Measurements from ENCODE around the gene CAMK1D.
"Not testable (repeated sequence)": the region's sequence is repeated elsewhere in the genome, so short reads cannot be mapped to it uniquely, and the experiment has no call there.

The CAMK1D gene

DNA sequence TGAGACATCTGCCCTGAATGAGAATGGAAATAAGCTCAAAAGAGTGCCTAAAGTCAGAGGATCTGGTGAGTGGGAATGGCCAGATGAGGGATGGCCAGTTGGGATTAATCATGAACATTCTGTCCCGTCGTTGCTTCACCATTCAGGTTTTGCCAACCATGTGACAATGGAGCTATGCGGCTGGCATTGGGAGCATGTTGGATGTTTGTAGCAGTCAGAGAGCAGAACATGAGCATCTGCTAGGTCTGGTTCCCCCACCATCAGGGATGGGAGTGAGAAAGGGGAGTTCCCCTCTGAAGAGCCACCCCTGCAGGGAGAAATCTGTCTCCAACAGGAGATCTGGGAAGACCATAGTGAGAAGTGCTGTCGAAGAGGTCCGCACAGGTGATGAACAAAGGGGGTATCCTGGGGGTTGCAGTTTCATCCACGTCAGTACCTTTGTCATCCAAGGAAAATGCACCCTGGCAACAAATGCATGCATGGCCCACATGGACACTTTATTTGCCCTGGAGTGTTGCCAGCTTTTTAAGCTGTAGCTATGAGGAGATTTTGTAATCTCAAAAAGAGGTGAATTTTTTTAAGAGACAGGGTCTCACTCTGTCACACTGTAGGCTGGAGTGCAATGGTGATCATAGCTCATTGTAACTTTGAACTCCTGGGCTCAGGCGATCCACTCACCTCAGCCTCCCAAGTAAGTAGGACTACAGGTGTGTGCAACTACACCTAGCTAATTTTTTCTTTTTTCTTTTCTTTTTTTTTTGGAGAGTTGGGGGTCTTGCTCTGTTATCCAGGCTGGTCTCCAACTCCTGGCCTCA lies 190.2 kb downstream of the CAMK1D start:
- Histone ChIP-seq H3K27ac (ENCODE audit: low read length) (no peak overlapping the region), H3K9ac (ENCODE audit: low read length in 2 of 2) (no peak overlapping the region), H3K4me1 (ENCODE audit: control insufficient read depth, insufficient read depth, low read length) (no peaks in the 10 kb centered on the region), H3K27me3 (ENCODE audit: control insufficient read depth in 1 of 2, insufficient read depth in 2 of 2, low read length in 2 of 2) (no peaks in the 10 kb centered on the region), H3K4me3 (ENCODE audit: low read length in 2 of 2) (no peak overlapping the region), H3K9me3 (ENCODE audit: control insufficient read depth in 2 of 2, low read length in 2 of 2) (no peaks in the 10 kb centered on the region), H3K36me3 (ENCODE audit: control insufficient read depth in 2 of 2, insufficient read depth in 2 of 2, low read length in 2 of 2) (no peaks in the 10 kb centered on the region)

GRCh38 chr10:12540341-12540781 lies 191.0 kb downstream of the CAMK1D start:
- Histone ChIP-seq H3K9me3 (ENCODE audit: control insufficient read depth in 2 of 2, low read length in 2 of 2) (no peaks in the 10 kb centered on the region), H3K27ac (ENCODE audit: low read length) (no peak overlapping the region), H3K4me3 (ENCODE audit: low read length in 2 of 2) (no peak overlapping the region), H3K36me3 (ENCODE audit: control insufficient read depth in 2 of 2, insufficient read depth in 2 of 2, low read length in 2 of 2) (no peaks in the 10 kb centered on the region), H3K9ac (ENCODE audit: low read length in 2 of 2) (no peak overlapping the region), H3K27me3 (ENCODE audit: control insufficient read depth in 1 of 2, insufficient read depth in 2 of 2, low read length in 2 of 2) (no peaks in the 10 kb centered on the region), H3K4me1 (ENCODE audit: control insufficient read depth, insufficient read depth, low read length) (no peaks in the 10 kb centered on the region)

DNA sequence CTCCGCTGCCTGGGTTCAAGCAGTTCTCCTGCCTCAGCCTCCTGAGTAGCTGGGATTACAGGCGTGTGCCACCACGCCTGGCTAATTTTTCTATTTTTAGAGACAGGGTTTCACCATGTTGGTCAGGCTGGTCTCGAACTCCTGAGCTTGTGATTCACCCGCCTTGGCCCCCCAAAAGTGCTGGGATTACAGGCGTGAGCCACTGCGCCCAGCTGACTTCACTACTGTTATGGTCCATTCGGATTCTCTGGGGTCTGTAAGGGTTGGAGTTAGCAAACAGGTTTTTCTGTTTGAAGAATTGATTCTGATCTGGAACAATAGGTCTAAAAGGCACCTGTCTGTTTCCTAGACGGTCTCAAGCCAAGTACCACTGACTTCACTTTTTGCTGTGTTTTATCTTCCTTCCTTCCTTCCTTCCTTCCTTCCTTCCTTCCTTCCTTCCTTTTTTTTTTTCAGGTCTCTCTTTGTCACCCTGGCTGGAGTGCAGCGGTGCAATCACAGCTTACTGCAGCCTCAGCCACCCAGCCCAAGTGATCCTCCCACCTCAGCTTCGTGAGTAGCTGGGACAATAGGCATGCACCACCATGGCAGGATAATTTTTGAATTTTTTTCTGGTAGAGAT lies 192.2 kb downstream of the CAMK1D start:
- no peak overlapping the region for H3K4me3 ChIP-seq (ENCODE audit: low read length in 2 of 2)

GRCh38 chr10:12542133-12542670 lies 192.9 kb downstream of the CAMK1D start:
- no peak overlapping the region for H3K27ac ChIP-seq (ENCODE audit: low read length)
- H3K36me3 ChIP-seq (ENCODE audit: control insufficient read depth in 2 of 2, insufficient read depth in 2 of 2, low read length in 2 of 2), result no peaks in the 10 kb centered on the region
- no peaks in the 10 kb centered on the region for H3K9me3 ChIP-seq (ENCODE audit: control insufficient read depth in 2 of 2, low read length in 2 of 2)
- no peak overlapping the region for H3K4me3 ChIP-seq (ENCODE audit: low read length in 2 of 2)
- H3K9ac ChIP-seq (ENCODE audit: low read length in 2 of 2), result no peak overlapping the region
- no peaks in the 10 kb centered on the region for H3K4me1 ChIP-seq (ENCODE audit: control insufficient read depth, insufficient read depth, low read length)
- H3K27me3 ChIP-seq (ENCODE audit: control insufficient read depth in 1 of 2, insufficient read depth in 2 of 2, low read length in 2 of 2), result no peaks in the 10 kb centered on the region

More for the DNA sequence above, 192.2 kb downstream of the CAMK1D start:
- H3K9ac ChIP-seq (ENCODE audit: low read length in 2 of 2), result no peak overlapping the region
- H3K36me3 ChIP-seq (ENCODE audit: control insufficient read depth in 2 of 2, insufficient read depth in 2 of 2, low read length in 2 of 2), result no peaks in the 10 kb centered on the region
- no peak overlapping the region for H3K27ac ChIP-seq (ENCODE audit: low read length)
- no peaks in the 10 kb centered on the region for H3K4me1 ChIP-seq (ENCODE audit: control insufficient read depth, insufficient read depth, low read length)
- H3K9me3 ChIP-seq (ENCODE audit: control insufficient read depth in 2 of 2, low read length in 2 of 2), result no peaks in the 10 kb centered on the region
- H3K27me3 ChIP-seq (ENCODE audit: control insufficient read depth in 1 of 2, insufficient read depth in 2 of 2, low read length in 2 of 2), result no peaks in the 10 kb centered on the region

GRCh38 chr10:12543589-12543988 lies 194.2 kb downstream of the CAMK1D start:
- Histone ChIP-seq H3K27me3 (ENCODE audit: control insufficient read depth in 1 of 2, insufficient read depth in 2 of 2, low read length in 2 of 2) (no peaks in the 10 kb centered on the region), H3K9me3 (ENCODE audit: control insufficient read depth in 2 of 2, low read length in 2 of 2) (no peaks in the 10 kb centered on the region), H3K9ac (ENCODE audit: low read length in 2 of 2) (no peak overlapping the region), H3K27ac (ENCODE audit: low read length) (no peak overlapping the region), H3K4me3 (ENCODE audit: low read length in 2 of 2) (no peak overlapping the region), H3K36me3 (ENCODE audit: control insufficient read depth in 2 of 2, insufficient read depth in 2 of 2, low read length in 2 of 2) (no peaks in the 10 kb centered on the region), H3K4me1 (ENCODE audit: control insufficient read depth, insufficient read depth, low read length) (no peaks in the 10 kb centered on the region)

GRCh38 chr10:12546160-12546802 lies 196.9 kb downstream of the CAMK1D start:
- H3K36me3 ChIP-seq (ENCODE audit: control insufficient read depth in 2 of 2, insufficient read depth in 2 of 2, low read length in 2 of 2); H3K4me3 ChIP-seq (ENCODE audit: low read length in 2 of 2); H3K27me3 ChIP-seq (ENCODE audit: control insufficient read depth in 1 of 2, insufficient read depth in 2 of 2, low read length in 2 of 2); H3K9me3 ChIP-seq (ENCODE audit: control insufficient read depth in 2 of 2, low read length in 2 of 2); H3K9ac ChIP-seq (ENCODE audit: low read length in 2 of 2); H3K4me1 ChIP-seq (ENCODE audit: control insufficient read depth, insufficient read depth, low read length); H3K27ac ChIP-seq (ENCODE audit: low read length): not testable (repeated sequence)

GRCh38 chr10:12547301-12547771 lies 198.0 kb downstream of the CAMK1D start:
- H3K4me3 ChIP-seq (ENCODE audit: low read length in 2 of 2), result no peak overlapping the region
- H3K9ac ChIP-seq (ENCODE audit: low read length in 2 of 2), result no peak overlapping the region
- no peaks in the 10 kb centered on the region for H3K9me3 ChIP-seq (ENCODE audit: control insufficient read depth in 2 of 2, low read length in 2 of 2)
- H3K27ac ChIP-seq (ENCODE audit: low read length), result no peak overlapping the region
- H3K36me3 ChIP-seq (ENCODE audit: control insufficient read depth in 2 of 2, insufficient read depth in 2 of 2, low read length in 2 of 2), result no peaks in the 10 kb centered on the region
- H3K27me3 ChIP-seq (ENCODE audit: control insufficient read depth in 1 of 2, insufficient read depth in 2 of 2, low read length in 2 of 2), result no peaks in the 10 kb centered on the region
- no peaks in the 10 kb centered on the region for H3K4me1 ChIP-seq (ENCODE audit: control insufficient read depth, insufficient read depth, low read length)

- H3K9ac ChIP-seq (ENCODE audit: low read length in 2 of 2), result no peak overlapping the region
- H3K4me1 ChIP-seq (ENCODE audit: control insufficient read depth, insufficient read depth, low read length), result no peaks in the 10 kb centered on the region
- no peak overlapping the region for H3K4me3 ChIP-seq (ENCODE audit: low read length in 2 of 2)
- H3K27me3 ChIP-seq (ENCODE audit: control insufficient read depth in 1 of 2, insufficient read depth in 2 of 2, low read length in 2 of 2), result no peaks in the 10 kb centered on the region
- no peak overlapping the region for H3K27ac ChIP-seq (ENCODE audit: low read length)
- H3K9me3 ChIP-seq (ENCODE audit: control insufficient read depth in 2 of 2, low read length in 2 of 2), result no peaks in the 10 kb centered on the region
- H3K36me3 ChIP-seq (ENCODE audit: control insufficient read depth in 2 of 2, insufficient read depth in 2 of 2, low read length in 2 of 2), result peaks cover 4 to 5% of the 10 kb centered on the region in 2 donors
These were observed 199.9 kb downstream of the CAMK1D start for GRCh38 chr10:12549297-12549696.

DNA sequence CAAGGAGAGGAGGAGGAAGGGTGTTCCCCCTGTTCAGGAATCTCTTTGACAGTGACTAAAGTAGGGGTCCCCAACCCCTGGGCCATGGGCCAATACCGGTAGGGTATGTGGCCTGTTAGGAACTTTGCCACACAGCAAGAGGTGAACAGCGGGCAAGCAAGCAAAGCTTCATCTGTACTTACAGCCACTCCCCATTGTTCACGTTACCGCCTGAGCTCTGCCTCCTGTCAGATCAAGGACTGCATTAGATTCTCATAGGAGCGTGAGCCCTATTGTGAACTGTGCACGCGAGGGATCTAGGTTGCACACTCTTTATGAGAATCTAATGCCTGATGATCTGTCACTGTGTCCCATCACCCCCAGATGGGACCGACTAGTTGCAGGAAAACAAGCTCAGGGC lies 201.6 kb downstream of the CAMK1D start:
- H3K27ac ChIP-seq (ENCODE audit: low read length), result no peak overlapping the region
- no peak overlapping the region for H3K4me3 ChIP-seq (ENCODE audit: low read length in 2 of 2)
- no peaks in the 10 kb centered on the region for H3K27me3 ChIP-seq (ENCODE audit: control insufficient read depth in 1 of 2, insufficient read depth in 2 of 2, low read length in 2 of 2)
- peaks cover 4 to 5% of the 10 kb centered on the region in 2 donors for H3K36me3 ChIP-seq (ENCODE audit: control insufficient read depth in 2 of 2, insufficient read depth in 2 of 2, low read length in 2 of 2)
- H3K9ac ChIP-seq (ENCODE audit: low read length in 2 of 2), result no peak overlapping the region
- H3K9me3 ChIP-seq (ENCODE audit: control insufficient read depth in 2 of 2, low read length in 2 of 2), result no peaks in the 10 kb centered on the region
- peaks cover 2% of the 10 kb centered on the region for H3K4me1 ChIP-seq (ENCODE audit: control insufficient read depth, insufficient read depth, low read length)

- Histone ChIP-seq H3K4me3 (ENCODE audit: low read length in 2 of 2) (no peak overlapping the region), H3K27me3 (ENCODE audit: control insufficient read depth in 1 of 2, insufficient read depth in 2 of 2, low read length in 2 of 2) (no peaks in the 10 kb centered on the region), H3K9ac (ENCODE audit: low read length in 2 of 2) (no peak overlapping the region), H3K4me1 (ENCODE audit: control insufficient read depth, insufficient read depth, low read length) (peaks cover 6% of the 10 kb centered on the region), H3K27ac (ENCODE audit: low read length) (no peak overlapping the region), H3K9me3 (ENCODE audit: control insufficient read depth in 2 of 2, low read length in 2 of 2) (no peaks in the 10 kb centered on the region), H3K36me3 (ENCODE audit: control insufficient read depth in 2 of 2, insufficient read depth in 2 of 2, low read length in 2 of 2) (peaks cover 4 to 5% of the 10 kb centered on the region in 2 donors)
These were observed 206.7 kb downstream of the CAMK1D start for GRCh38 chr10:12556039-12556438.

Measured in stomach smooth muscle (tissue), 2 donors.